ENCODE measurements around the gene ATP11B.

The ATP11B gene

GRCh38 chr3:182902236-182902635, 108.9 kb downstream of the ATP11B start (continued):
- no peak for TF ChIP-seq ZSCAN5A (tag by site-specific recombination; IDR thresholded peaks at IDR 0.05)
- no peak for TF ChIP-seq ZNF654 (tag by site-specific recombination; IDR thresholded peaks at IDR 0.05; ENCODE audit: low read depth)
- TF ChIP-seq ZBTB11 (tag by site-specific recombination; conservative IDR thresholded peaks at IDR 0.05; ENCODE audit: low read depth): no peak
- no peak for TF ChIP-seq ZNF112 (tag by site-specific recombination; IDR thresholded peaks at IDR 0.05)
- TF ChIP-seq ZNF785 (tag by site-specific recombination; IDR thresholded peaks at IDR 0.05): no peak
- no peak for TF ChIP-seq ZNF155 (tag by site-specific recombination; IDR thresholded peaks at IDR 0.05)
- TF ChIP-seq ZEB2 (tag by site-specific recombination; IDR thresholded peaks at IDR 0.05): no peak
- TF ChIP-seq ZNF747 (tag by site-specific recombination; IDR thresholded peaks at IDR 0.05): no peak

- H3K4me1 ChIP-seq (ENCODE audit: control insufficient read depth, insufficient read depth, low read length): no peaks in the 10 kb centered on the region
- H3K36me3 ChIP-seq (ENCODE audit: control insufficient read depth in 2 of 2, insufficient read depth in 1 of 2, low read length in 2 of 2): peaks cover 0 to 28% of the 10 kb centered on the region in 2 experiments; a peak in 2 of 3 replicates
- TF ChIP-seq ZNF146 (tag by site-specific recombination; IDR thresholded peaks at IDR 0.05) (no peak), ZBTB8A (tag by site-specific recombination; IDR thresholded peaks at IDR 0.05) (no peak), MZF1 (tag by site-specific recombination; IDR thresholded peaks at IDR 0.05; ENCODE audit: borderline replicate concordance) (no peak)
- H3K9me3 ChIP-seq (ENCODE audit: control insufficient read depth, insufficient read depth, low read depth, low read length): no peaks in the 10 kb centered on the region
- H3K4me3 ChIP-seq (ENCODE audit: low read depth, low read length): no peak overlapping the region
- ChIA-PET POLR2A (no interaction called here), CTCF (interaction anchor here (0.6 to 0.7 kb wide), 2 partner anchors 17 to 90 kb away, joined by 3 to 4 read pairs; no protein-coding TSS in a partner anchor)
- no peak overlapping the region for H3K27ac ChIP-seq (ENCODE audit: extremely low read depth, low read depth, low read length)
Observed at GRCh38 chr3:182904164-182904563, 110.9 kb downstream of the ATP11B start.

GRCh38 chr3:182905623-182906022, 112.3 kb downstream of the ATP11B start:
- ChIA-PET CTCF (no interaction called here), POLR2A (no interaction called here)
- Histone ChIP-seq H3K4me1 (ENCODE audit: control insufficient read depth, insufficient read depth, low read length) (no peaks in the 10 kb centered on the region), H3K27ac (ENCODE audit: extremely low read depth, low read depth, low read length) (no peak overlapping the region), H3K36me3 (ENCODE audit: control insufficient read depth in 2 of 2, insufficient read depth in 1 of 2, low read length in 2 of 2) (peaks cover 0 to 22% of the 10 kb centered on the region in 2 experiments; a peak in 2 of 3 replicates), H3K4me3 (ENCODE audit: low read depth, low read length) (no peak overlapping the region), H3K9me3 (ENCODE audit: control insufficient read depth, insufficient read depth, low read depth, low read length) (no peaks in the 10 kb centered on the region)
- TF ChIP-seq KLF17 (tag by site-specific recombination; IDR thresholded peaks at IDR 0.05) (no peak), ZNF37A (tag by site-specific recombination; IDR thresholded peaks at IDR 0.05) (no peak), TRIM28 (IDR thresholded peaks at IDR 0.05; ENCODE audit: borderline replicate concordance, low read length) (no peak), ZNF140 (tag by site-specific recombination; IDR thresholded peaks at IDR 0.05) (no peak), ZNF629 (tag by site-specific recombination; IDR thresholded peaks at IDR 0.05) (no peak), ZNF639 (tag by site-specific recombination; IDR thresholded peaks at IDR 0.05) (no peak), TCF7L2 (IDR thresholded peaks at IDR 0.05; ENCODE audit: borderline replicate concordance, low read depth, low read length) (no peak; the same call in 1 of the 2 replicates), SCRT2 (tag by site-specific recombination; IDR thresholded peaks at IDR 0.05) (peak; percentile 66), ZBTB20 (tag by site-specific recombination; IDR thresholded peaks at IDR 0.05) (no peak), ZBTB7A (tag by site-specific recombination; IDR thresholded peaks at IDR 0.05; ENCODE audit: low read depth) (no peak), SCRT1 (tag by site-specific recombination; IDR thresholded peaks at IDR 0.05; ENCODE audit: borderline replicate concordance) (peak; percentile 31; the same call in 1 of the 2 replicates), PRDM4 (tag by site-specific recombination; IDR thresholded peaks at IDR 0.05) (no peak), PBX3 (CRISPR knock-in tag; IDR thresholded peaks at IDR 0.05) (no peak)

Data from HEK293 (cell line).